Hematopoietic multipotent progenitor cell treated with erythropoietin and hydrocortisone succinate and interleukin-3 and kit ligand, for 17 days (in vitro differentiated cells): ENCODE measurements around the gene CXCL1.

Source experiments
- DNase-seq: peaks from one replicate; pipeline ENCODE4 v3.0.0-alpha.2; 2015; ENCODE audit warnings: low spot score

CXCL1 gene

GRCh38 chr4:73852771-73853170 is 16.4 kb upstream of the CXCL1 start:
- DNase-seq, result no peak

GRCh38 chr4:73853246-73853704 is 15.9 kb upstream of the CXCL1 start, which contains the start of gene PF4V1:
PF4V1 (plus strand) TSS chr4:73853296; CDS start chr4:73853363, 67 bp downstream.
- DNase-seq, result no peak

GRCh38 chr4:73853718-73854473 is 15.3 kb upstream of the CXCL1 start:
- DNase-seq, result no peak

DNA sequence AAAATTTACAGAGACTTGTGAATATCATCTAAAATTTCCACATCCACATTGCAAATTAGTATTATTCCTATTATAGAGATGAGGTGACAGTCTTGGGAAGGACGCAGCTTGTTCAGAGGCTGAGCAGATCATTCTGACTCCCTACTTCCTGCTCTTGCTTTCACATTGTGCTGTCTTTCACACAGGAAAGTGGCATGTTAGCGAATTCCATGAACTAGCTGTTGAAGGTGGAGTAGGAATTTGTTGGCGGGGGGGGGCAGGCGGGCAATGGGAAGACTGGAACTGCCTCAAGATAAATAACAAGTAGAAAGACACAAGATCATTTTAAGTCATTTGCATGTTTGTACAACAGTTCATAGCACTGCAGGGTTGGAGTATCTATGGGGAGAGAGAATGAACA is 13.8 kb upstream of the CXCL1 start:
- no peak for DNase-seq

GRCh38 chr4:73856518-73856917 is 12.7 kb upstream of the CXCL1 start:
- no peak for DNase-seq

GRCh38 chr4:73859614-73860088 is 9.5 kb upstream of the CXCL1 start:
- no peak for DNase-seq

GRCh38 chr4:73860181-73860580 is 9.0 kb upstream of the CXCL1 start:
- DNase-seq, result no peak

- DNase-seq, result no peak
Measured at GRCh38 chr4:73860917-73861316, 8.3 kb upstream of the CXCL1 start.

DNA sequence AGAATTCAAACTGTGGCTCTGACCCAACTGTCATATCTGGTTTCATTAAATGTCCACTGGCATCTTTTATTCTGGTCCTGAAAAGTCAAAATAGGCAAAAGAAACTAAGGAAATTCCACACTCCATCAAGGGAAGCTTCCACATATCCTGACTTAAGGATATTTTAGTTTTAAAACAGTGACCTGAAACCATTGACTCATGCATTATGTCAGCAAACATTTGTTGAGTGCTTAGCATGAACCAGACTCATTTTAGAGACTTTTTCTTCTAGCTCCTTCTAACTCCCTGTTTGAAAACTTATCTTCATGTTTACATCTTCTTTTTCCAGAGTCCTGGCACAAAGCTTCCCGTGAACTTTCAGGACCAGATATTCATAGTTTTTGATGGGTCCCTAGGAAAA is 6.9 kb upstream of the CXCL1 start:
- DNase-seq, result no peak

DNA sequence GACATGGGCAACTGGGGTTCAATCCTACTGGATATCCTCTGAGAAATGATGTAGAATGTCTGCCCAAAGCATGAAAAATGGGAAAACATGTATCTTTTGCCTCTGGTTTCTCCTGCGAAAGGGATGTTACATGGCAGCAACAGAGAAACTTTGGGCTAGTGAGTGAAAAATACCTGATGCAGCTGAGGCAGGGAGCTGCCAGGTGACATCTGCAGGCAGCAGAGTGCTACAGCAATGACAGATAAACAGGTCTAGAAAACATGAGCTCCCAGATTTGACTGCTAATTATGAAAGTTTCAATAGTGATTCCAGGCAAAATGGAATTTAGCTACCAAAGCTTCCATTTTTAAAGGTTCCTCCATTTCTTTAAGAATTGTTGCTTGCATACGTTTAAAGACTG is 4.8 kb upstream of the CXCL1 start:
- DNase-seq, result no peak

- DNase-seq, result no peak
Measured at GRCh38 chr4:73864961-73865360, 4.2 kb upstream of the CXCL1 start.

- no peak for DNase-seq
Measured at GRCh38 chr4:73865431-73866096, 3.6 kb upstream of the CXCL1 start.

DNA sequence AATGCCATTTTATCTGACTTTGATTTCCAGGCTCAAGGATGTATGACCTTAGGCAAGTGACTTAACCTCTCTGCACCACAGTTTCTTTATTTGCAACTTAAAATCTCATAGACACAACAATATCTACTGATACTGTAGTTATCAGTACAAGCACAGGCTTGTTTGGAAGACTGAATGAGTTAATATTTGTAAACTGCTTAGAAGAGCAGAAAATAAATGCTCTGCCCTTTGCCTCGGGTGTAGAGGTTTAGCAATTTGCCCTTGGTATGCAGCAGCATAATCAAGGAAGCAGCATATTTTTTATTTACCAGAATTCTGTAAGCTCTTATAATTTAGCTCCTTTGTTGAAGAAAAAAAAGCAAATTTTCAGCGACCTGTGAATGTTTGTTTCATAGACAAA is 2.9 kb upstream of the CXCL1 start:
- no peak for DNase-seq

DNA sequence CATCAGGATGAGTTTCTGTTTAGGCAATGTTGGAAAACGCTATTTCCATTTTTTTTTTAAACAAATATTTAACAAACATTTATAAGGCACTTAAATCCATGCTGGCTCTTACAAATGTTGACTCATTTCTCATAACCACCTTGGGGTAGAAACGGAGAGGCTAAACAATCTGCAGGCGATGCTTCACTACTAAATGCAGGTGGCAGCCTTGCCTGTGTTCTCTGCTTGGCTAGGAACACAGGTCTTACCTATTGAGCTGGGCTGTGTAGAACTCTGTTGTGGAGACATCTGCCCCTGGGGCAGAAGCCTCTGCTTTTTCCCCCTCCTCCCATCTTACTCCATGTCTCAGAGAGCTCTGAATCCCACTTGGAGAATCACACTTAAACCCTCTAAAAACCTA is 1.4 kb upstream of the CXCL1 start:
- no peak for DNase-seq

GRCh38 chr4:73868206-73869129 is 725 bp upstream of the CXCL1 start:
- no peak for DNase-seq

DNA sequence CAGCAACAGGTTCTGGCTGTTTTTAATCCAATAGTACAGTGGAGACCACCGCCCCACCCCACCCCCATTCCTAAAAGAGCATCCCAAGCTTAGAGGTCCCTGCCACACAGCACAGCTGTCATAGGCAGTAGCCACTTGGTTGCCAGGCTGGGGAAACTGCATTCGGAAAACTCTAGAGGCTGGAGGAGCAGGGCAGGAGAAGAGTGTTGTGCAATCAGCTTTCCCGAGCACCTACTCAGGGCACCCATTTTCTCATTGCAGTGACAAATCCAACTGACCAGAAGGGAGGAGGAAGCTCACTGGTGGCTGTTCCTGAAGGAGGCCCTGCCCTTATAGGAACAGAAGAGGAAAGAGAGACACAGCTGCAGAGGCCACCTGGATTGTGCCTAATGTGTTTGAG is 1.1 kb downstream of the CXCL1 start:
- no peak for DNase-seq

DNA sequence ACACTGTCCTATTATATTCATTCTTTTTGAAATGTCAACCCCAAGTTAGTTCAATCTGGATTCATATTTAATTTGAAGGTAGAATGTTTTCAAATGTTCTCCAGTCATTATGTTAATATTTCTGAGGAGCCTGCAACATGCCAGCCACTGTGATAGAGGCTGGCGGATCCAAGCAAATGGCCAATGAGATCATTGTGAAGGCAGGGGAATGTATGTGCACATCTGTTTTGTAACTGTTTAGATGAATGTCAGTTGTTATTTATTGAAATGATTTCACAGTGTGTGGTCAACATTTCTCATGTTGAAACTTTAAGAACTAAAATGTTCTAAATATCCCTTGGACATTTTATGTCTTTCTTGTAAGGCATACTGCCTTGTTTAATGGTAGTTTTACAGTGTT is 1.6 kb downstream of the CXCL1 start:
- no peak for DNase-seq

DNA sequence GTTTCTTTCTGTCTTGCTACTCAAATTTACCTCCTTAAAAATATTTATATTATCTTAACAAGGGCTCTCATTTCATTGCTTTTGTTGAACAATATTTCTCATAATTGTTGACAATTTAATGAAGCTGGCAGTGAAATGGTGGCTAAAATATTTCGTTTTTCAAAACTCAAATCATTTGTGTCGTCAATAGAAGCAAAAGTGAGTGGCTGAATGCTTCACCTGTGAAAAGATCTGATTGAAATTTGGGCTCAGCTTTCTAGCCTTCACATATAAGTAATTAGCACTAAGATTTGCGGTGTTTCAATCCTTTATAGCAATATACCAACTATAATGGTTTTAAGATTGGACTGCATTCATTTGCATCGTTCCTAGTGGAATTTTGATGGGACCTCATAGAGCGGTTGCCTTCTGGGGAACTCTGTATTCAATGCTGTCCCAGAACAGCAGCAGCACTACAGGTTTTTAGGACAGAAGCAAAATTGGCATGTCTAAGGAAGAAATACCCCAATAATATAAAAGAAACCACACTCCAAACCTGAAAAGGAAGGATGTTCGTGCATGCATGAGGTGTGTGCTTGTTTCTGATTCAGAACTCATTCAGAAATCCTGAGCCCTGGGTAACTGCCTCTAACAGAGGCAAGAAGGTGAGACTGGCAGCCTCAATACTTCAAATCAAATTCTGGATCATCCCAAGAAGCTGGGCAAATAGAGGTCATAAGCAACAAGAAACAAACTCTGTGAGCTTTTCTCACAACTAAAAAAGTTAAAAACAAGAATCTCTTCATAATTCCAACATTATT is 2.5 kb downstream of the CXCL1 start:
- no peak for DNase-seq

- DNase-seq, result no peak
Measured at GRCh38 chr4:73872316-73873108, 3.3 kb downstream of the CXCL1 start.

GRCh38 chr4:73874386-73874785 is 5.2 kb downstream of the CXCL1 start:
- DNase-seq, result no peak

DNA sequence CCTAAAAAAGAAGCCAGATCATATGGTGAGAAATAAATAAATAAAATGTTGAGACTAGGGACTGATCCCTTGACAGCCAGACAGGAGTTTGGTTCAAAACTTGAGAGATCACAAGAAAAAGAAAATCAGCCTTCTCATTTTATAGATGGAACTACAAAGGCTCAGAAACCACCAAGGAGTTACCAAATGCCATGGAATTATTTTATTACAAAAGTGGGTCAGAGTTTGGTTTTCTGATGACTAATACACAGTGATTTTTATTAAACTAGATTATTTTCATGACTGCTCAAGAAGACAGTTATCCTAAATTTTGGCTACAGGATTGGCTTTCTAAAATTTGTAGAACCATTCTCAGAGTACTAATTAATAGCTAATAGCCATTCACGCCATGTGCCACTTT is 6.2 kb downstream of the CXCL1 start:
- no peak for DNase-seq
